GM10266 (cell line): ENCODE measurements around the gene NUP98.

Experiments
- DNase-seq: peaks from one replicate; pipeline ENCODE4 v3.0.0; 2012; ENCODE audit errors: extremely low spot score
- CTCF ChIP-seq: IDR thresholded peaks from 2 replicates; pipeline ENCODE4 v1.5.1; 2012; ENCODE audit warnings: mild to moderate bottlenecking, low read depth; ENCODE audit not compliant: control insufficient read depth, insufficient read depth; ENCODE audit errors: missing control alignments

The NUP98 gene

GRCh38 chr11:3825473-3826154 is 28.3 kb upstream of the NUP98 start:
- DNase-seq = no peak
- no peak for TF ChIP-seq CTCF

- TF ChIP-seq CTCF = peak; percentile 86
- DNase-seq = peak; percentile 79
Measured at GRCh38 chr11:3824714-3825472, 27.5 kb upstream of the NUP98 start.

- no peak for DNase-seq
- no peak for TF ChIP-seq CTCF
Measured at GRCh38 chr11:3823762-3824506, 26.6 kb upstream of the NUP98 start.

- no peak for TF ChIP-seq CTCF
- DNase-seq = no peak
Measured at GRCh38 chr11:3823303-3823702, 25.9 kb upstream of the NUP98 start.

GRCh38 chr11:3822312-3822711 is 25.0 kb upstream of the NUP98 start:
- no peak for DNase-seq

GRCh38 chr11:3820971-3821370 is 23.6 kb upstream of the NUP98 start:
- TF ChIP-seq CTCF = no peak

More at GRCh38 chr11:3822312-3822711, 25.0 kb upstream of the NUP98 start:
- no peak for TF ChIP-seq CTCF

More at GRCh38 chr11:3820971-3821370, 23.6 kb upstream of the NUP98 start:
- no peak for DNase-seq
